Fibroblast of skin of left biceps (primary cell): ENCODE data around the gene PBX1.

Source experiments
- DNase-seq, 2 experiments: peaks; one replicate each; pipeline ENCODE4 v3.0.0-alpha.2; 2013; ENCODE audit warnings: low read depth in 2 of 2

Gene PBX1

GRCh38 chr1:164864161-164864560 is 305.2 kb downstream of the PBX1 start:
- DNase-seq: no peak

DNA sequence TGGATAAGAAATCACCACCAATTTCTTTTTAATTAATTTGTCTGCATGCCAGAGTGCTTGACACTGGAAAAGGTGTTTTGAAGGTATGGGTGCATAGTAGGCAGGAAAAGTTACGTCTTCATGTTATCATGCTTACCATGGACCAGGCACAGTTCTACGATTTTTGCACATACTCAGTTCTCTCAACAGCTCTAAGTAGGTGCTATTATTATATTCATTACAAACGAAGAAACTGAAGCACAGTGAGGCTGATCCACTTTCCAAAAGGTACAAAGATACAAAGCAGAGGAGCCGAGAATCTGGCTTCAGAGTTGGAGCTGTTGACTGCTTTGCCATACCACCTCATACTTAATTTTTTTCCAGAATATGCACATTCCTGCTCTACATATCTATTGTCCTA is 306.4 kb downstream of the PBX1 start:
- no peak for DNase-seq

- no peak for DNase-seq
These were observed 308.6 kb downstream of the PBX1 start for GRCh38 chr1:164867590-164867989.

GRCh38 chr1:164868990-164869389 is 310.0 kb downstream of the PBX1 start:
- no peak for DNase-seq

GRCh38 chr1:164875518-164875917 is 316.5 kb downstream of the PBX1 start:
- DNase-seq: no peak

GRCh38 chr1:164876398-164877116 is 317.6 kb downstream of the PBX1 start:
- DNase-seq: no peak

DNA sequence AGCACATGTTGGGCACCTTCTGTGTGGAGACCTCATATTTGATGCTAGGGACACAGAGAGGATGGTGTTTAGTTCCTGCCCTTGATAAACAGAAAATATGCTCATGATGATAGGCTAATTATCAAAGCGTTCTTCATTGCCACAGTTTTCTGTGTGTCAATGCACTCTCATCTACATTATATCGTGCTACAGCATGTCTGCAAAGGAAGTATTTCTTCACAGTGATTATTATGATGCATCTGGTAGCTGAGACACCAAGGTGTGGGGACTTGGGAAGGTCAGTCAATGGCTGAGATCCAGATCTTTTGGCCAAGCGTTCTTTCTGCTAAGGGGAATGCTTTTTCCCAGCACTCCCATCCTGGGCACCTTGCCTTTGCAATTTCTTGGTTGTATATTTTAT is 321.2 kb downstream of the PBX1 start:
- DNase-seq: no peak

DNA sequence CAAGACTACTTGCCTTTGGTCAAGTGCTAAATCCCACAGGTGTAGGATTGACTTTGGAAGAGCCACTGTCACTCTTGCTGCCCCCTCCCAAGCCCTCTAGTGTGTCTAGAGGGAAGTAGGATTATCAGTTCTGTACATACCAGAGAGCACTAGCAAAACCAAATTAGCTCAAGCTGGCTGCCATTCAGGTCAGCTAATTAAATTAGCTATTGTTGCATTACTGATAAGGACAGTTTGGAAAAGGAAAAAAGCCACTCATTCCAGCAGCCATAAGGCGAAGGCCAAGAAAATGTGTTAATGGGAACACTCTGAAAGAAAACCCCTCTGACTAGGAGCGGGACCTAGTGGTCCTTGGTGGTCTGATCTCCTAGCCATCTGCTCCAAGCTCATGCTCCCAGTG is 321.7 kb downstream of the PBX1 start:
- DNase-seq: no peak

DNA sequence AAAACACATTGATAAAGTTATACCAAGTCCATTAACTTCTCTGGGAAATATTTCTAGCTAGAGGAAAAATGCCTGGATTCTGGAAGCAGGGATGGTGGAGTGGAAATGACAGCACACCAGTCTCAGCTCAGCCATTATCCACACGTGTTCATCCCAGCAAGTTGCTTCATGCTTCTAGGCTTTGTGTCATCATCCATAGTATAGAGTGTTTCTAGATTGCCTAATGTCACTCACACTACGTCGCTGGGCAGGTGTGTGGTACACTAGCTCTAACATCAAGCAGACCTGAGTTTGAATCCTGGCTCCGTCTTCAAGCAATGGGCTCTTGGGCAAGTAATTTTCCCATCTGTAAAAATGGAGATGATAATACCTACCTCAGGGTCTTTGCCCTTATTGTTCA is 326.3 kb downstream of the PBX1 start:
- no peak for DNase-seq

DNA sequence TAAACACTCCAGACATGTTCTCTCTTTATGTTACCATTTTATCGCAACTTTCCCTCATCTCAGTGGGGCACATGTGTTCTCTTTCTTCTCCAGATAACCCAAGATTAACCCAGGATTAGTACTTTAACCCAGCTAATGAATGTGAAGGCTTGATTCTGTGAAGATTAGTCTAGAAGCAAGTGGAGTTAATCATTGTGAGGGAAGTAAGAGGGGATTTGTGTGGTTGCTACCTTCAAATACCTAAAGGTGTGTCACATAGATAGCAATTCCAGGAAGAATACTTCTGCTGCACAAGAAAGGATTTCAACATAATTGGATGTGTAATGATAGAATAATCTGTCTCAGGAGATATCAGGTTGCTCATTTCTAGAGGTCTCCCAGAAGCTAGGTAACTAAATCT is 327.1 kb downstream of the PBX1 start:
- no peak for DNase-seq

DNA sequence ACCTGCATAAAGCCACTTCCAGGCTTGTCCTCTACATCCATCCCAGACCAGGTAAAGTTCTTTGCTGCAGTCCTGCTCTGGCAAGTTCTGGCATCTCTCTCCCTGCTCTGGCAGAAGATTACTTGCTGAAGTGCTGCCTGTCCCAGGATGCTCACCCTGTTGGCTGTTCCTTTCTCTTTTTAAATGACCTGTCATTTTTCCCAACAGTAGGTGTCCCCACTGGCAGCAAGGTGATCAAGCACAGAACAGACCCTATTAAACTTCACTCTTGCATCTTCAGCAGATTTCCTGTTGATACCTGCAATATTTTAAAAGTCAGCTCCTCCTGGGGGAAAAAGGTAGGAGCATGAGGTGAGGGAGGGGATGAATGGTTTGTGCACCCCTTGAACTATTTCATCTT is 332.6 kb downstream of the PBX1 start:
- DNase-seq: no peak

DNA sequence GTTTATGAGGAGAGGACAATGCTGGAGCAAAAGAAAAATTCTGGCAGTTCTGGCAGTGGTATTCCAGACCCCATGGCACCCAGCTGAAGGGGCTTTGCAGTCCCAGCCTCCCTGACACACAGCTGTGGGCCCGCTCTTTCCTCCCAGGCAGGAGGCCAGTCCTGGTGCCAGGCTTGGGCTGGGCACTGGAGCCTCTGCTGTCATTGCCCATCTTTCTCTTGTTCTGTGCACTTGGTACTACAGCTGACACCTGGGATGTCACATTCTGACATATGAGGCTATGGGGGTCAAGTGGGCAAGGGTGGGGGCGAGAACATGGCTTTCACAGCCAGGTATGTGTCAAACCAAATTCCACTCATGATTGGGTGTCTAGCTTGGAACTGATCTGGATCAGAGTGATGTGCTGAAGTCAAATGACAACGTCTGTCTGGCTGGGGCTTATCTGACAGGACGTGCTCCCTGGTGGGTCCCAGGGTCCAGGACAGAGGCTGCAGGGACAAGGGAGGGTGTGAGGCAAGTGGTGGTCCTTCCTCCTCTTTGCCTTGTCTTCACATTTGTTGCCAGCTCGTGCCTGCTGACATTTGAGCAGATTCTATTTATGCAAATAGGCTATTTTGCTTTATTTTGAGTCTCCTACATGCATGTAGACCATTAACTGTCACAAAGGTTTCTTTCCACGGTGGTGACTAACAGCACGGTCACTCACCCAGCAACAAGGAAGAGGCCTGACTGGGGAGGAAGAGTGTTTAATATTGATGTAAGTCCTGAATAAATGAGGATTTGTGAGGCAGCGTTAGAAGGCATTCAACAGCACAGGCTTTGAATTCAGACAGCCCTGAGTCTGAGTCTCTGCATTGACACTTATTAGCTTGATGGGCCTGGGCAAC is 336.3 kb downstream of the PBX1 start:
- DNase-seq: no peak

DNA sequence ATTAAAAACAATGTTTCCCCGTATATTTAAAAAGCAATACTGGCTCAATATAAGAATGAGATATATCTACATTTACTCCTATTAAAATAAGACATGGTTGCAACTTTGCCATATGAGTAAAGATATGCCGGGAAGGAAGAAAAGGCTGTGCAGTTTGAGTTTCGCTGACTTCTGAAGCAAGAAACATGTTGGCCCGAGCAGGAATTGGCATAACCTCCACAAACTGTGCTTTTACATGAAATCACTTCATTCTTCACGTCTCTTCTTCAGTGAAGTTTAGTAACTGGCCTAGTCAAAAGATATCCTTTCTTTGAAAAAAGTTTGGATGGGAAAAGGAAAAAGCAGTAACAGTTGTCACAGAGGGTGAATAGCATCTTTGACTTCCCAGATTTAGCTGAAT is 342.0 kb downstream of the PBX1 start:
- no peak for DNase-seq
